ENCODE data around the gene CTSA.

The CTSA gene

DNA sequence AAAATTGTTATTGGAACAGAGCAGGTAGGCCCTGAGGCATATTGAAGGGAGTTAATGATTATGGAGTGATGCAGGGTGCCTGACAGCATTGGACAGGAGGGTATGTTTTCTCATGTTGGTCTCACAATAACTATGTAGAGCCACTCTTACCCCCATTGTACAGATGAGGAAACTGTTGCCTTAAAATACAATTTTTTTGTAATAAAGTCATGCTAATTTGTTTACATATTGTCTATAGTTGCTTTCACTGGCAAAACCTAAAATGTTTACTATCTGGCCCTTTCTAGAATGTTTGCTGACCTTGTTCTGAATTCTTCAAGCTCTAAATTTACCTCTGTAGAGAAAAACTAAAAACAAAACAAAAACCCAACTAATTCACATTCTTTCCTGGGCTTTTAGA lies 39.6 kb upstream of the CTSA start:
- H3K4me1 ChIP-seq (ENCODE audit: insufficient read depth, poor library complexity, severe bottlenecking): peaks cover 5% of the 10 kb centered on the region
- H3K27me3 ChIP-seq (ENCODE audit: insufficient read depth, poor library complexity, severe bottlenecking): no peaks in the 10 kb centered on the region
- TF ChIP-seq CTCF (IDR thresholded peaks at IDR 0.05; ENCODE audit: poor library complexity, severe bottlenecking): no peak
- DNase-seq (ENCODE audit: low spot score) (no peak), ATAC-seq (ENCODE audit: low read depth) (no peak)
- no peak overlapping the region for H3K4me3 ChIP-seq (ENCODE audit: severe bottlenecking)
- no peaks in the 10 kb centered on the region for H3K9me3 ChIP-seq (ENCODE audit: severe bottlenecking)
- H3K36me3 ChIP-seq (ENCODE audit: low read depth): peaks cover 61% of the 10 kb centered on the region
- no peak overlapping the region for H3K27ac ChIP-seq (ENCODE audit: poor library complexity, severe bottlenecking)

GRCh38 chr20:45852326-45852725 lies 38.8 kb upstream of the CTSA start:
- H3K9me3 ChIP-seq (ENCODE audit: severe bottlenecking): no peaks in the 10 kb centered on the region
- H3K4me3 ChIP-seq (ENCODE audit: severe bottlenecking): no peak overlapping the region
- H3K27ac ChIP-seq (ENCODE audit: poor library complexity, severe bottlenecking): no peak overlapping the region
- no peaks in the 10 kb centered on the region for H3K27me3 ChIP-seq (ENCODE audit: insufficient read depth, poor library complexity, severe bottlenecking)
- no peak for DNase-seq (ENCODE audit: low spot score)
- no peak for ATAC-seq (ENCODE audit: low read depth)
- H3K36me3 ChIP-seq (ENCODE audit: low read depth): peaks cover 52% of the 10 kb centered on the region
- TF ChIP-seq CTCF (IDR thresholded peaks at IDR 0.05; ENCODE audit: poor library complexity, severe bottlenecking): no peak
- H3K4me1 ChIP-seq (ENCODE audit: insufficient read depth, poor library complexity, severe bottlenecking): peaks cover 5% of the 10 kb centered on the region

GRCh38 chr20:45853484-45853883 lies 37.7 kb upstream of the CTSA start:
- ATAC-seq (ENCODE audit: low read depth) (no peak), DNase-seq (ENCODE audit: low spot score) (no peak)
- TF ChIP-seq CTCF (IDR thresholded peaks at IDR 0.05; ENCODE audit: poor library complexity, severe bottlenecking): no peak
- Histone ChIP-seq H3K27ac (ENCODE audit: poor library complexity, severe bottlenecking) (no peak overlapping the region), H3K27me3 (ENCODE audit: insufficient read depth, poor library complexity, severe bottlenecking) (no peaks in the 10 kb centered on the region), H3K4me1 (ENCODE audit: insufficient read depth, poor library complexity, severe bottlenecking) (peaks cover 11% of the 10 kb centered on the region), H3K36me3 (ENCODE audit: low read depth) (peaks cover 43% of the 10 kb centered on the region), H3K4me3 (ENCODE audit: severe bottlenecking) (no peak overlapping the region), H3K9me3 (ENCODE audit: severe bottlenecking) (no peaks in the 10 kb centered on the region)

DNA sequence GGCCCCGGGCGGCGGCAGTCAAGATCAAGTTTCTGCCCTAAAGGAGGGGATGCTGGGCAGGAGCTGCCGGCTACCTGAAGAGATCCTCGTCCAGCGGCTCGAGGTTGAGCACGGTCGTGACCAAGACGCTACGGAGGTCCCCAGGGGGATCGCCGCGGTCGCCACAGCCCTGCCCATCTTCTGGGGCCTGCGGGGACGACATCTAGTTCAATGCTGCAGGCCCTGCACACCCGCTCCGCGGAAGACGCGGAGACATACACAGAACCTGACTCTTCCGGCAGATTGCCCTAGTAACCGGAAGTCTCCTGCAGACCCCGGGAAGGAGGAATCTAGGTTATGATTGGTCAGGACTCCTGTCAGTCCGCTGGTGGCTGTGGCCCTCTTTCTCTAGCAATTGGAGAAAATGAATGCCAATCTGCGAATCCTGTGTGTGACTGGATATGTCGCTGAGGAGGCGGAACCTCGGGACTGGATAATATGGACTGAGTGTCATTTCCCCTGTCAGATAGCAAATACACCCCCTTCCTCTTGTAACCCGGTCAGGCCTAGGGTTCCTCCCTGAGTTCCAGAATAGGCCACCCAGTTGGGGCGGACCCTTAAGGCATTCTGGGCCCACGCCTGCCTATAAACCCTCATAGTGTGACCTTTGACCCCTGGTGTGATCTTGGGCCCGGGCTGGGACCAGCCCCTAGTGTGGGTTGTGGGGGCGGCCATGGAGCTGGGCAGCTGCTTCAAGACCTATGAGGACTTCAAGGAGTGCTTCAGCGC lies 33.8 kb upstream of the CTSA start, which contains the start of the genes ACOT8 and ZSWIM3:
Gene ACOT8, minus strand, starts transcription at position 279 of the 768 bp plus-strand sequence. Its CDS starts 77 bp downstream, at position 202.
Gene ZSWIM3, plus strand, starts transcription at position 501 of the 768 bp plus-strand sequence. Its CDS starts 212 bp downstream, at position 713.
- Histone ChIP-seq H3K36me3 (ENCODE audit: low read depth) (peaks cover 33% of the 10 kb centered on the region), H3K27ac (ENCODE audit: poor library complexity, severe bottlenecking) (peak within 1 kb of the TSS; percentile 12), H3K4me1 (ENCODE audit: insufficient read depth, poor library complexity, severe bottlenecking) (peaks cover 15% of the 10 kb centered on the region), H3K27me3 (ENCODE audit: insufficient read depth, poor library complexity, severe bottlenecking) (no peaks in the 10 kb centered on the region), H3K9me3 (ENCODE audit: severe bottlenecking) (no peaks in the 10 kb centered on the region), H3K4me3 (ENCODE audit: severe bottlenecking) (peak within 1 kb of the TSS; percentile 83)
- TF ChIP-seq CTCF (IDR thresholded peaks at IDR 0.05; ENCODE audit: poor library complexity, severe bottlenecking): no peak
- ATAC-seq (ENCODE audit: low read depth) (peak; percentile 99), DNase-seq (ENCODE audit: low spot score) (peak; percentile 100)

DNA sequence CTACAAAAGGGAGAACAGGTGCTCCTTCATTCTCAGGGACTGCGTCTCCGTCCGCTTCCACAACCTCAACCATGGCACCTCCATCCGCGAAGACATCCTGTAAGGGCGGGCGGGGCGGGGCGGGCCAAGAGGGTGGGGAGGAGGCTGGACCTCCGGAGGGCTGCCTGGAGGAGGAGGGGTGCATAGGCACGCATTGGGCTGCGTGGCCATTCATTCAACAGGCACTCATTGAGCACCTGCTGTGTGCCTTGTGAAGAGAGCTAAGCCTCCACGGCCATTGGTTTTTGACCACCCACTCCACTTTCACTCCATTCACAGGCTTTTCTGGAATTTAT lies 33.3 kb upstream of the CTSA start:
- DNase-seq (ENCODE audit: low spot score) (no peak), ATAC-seq (ENCODE audit: low read depth) (peak; percentile 2; the same call in 2 of the 3 replicates)
- Histone ChIP-seq H3K4me1 (ENCODE audit: insufficient read depth, poor library complexity, severe bottlenecking) (peaks cover 15% of the 10 kb centered on the region), H3K27ac (ENCODE audit: poor library complexity, severe bottlenecking) (peak overlapping the region; percentile 12), H3K27me3 (ENCODE audit: insufficient read depth, poor library complexity, severe bottlenecking) (no peaks in the 10 kb centered on the region), H3K9me3 (ENCODE audit: severe bottlenecking) (no peaks in the 10 kb centered on the region), H3K36me3 (ENCODE audit: low read depth) (peaks cover 27% of the 10 kb centered on the region), H3K4me3 (ENCODE audit: severe bottlenecking) (peak overlapping the region; percentile 83)
- TF ChIP-seq CTCF (IDR thresholded peaks at IDR 0.05; ENCODE audit: poor library complexity, severe bottlenecking): no peak
